PC-3 (cell line): ENCODE results near the gene TNNC1. TPM values are rescaled to one million over a fixed set of nuclear protein-coding genes. Genes with fewer than 3 reads are reported as not detected.

ENCODE experiments used
- ATAC-seq: fragments of 200-7000 bp; cut with Tn5 transposase; 2 replicates; pipeline ENCODE4 v1.9.1; 2020; ENCODE audit warnings: mild to moderate bottlenecking, moderate library complexity
- BruUV-seq: library from RNA; stranded (reverse); fragments of 400-500 nt; replicated peaks from 2 replicates; lab custom pipeline; 2021; lab: Mats Ljungman, UMichigan
- CTCF ChIA-PET: fragments of 300-600 bp; sonication (Branson Sonifier 250); formaldehyde crosslinking; loops from one replicate; lab custom pipeline; 2022; ENCODE audit warnings: antibody characterized with exemption; lab: Charles Lee
- POLR2A ChIA-PET: fragments of 300-600 bp; sonication (Branson Sonifier 250); formaldehyde crosslinking; loops from one replicate; lab custom pipeline; 2022; ENCODE audit warnings: antibody characterized with exemption; ENCODE audit not compliant: unreplicated experiment; lab: Charles Lee
- DNase-seq: peaks from one replicate; pipeline ENCODE4 v3.0.0-alpha.2; 2015
- H2AFZ ChIP-seq: fragments of 300-600 bp; sonication (generic); 2 replicates; pipeline ENCODE4 v1.6.0; 2016; ENCODE audit warnings: antibody characterized with exemption, low read length
- H3F3A ChIP-seq: fragments of 300-600 bp; sonication (generic); one replicate; pipeline ENCODE4 v1.6.0; 2017; ENCODE audit warnings: antibody characterized with exemption, low read length, control low read depth, mild to moderate bottlenecking; ENCODE audit not compliant: unreplicated experiment
- H3K27ac ChIP-seq: fragments of 300-600 bp; sonication (generic); 2 replicates; pipeline ENCODE4 v1.5.1; 2016; ENCODE audit warnings: mild to moderate bottlenecking, low read length
- H3K27me3 ChIP-seq: fragments of 300-600 bp; sonication (generic); 2 replicates; pipeline ENCODE4 v1.6.1; 2016; ENCODE audit warnings: low read length, mixed read lengths
- H3K36me3 ChIP-seq: fragments of 300-600 bp; sonication (generic); 2 replicates; pipeline ENCODE4 v1.6.1; 2016; ENCODE audit warnings: low read depth, mixed run types, low read length, mixed read lengths
- H3K4me1 ChIP-seq: fragments of 300-600 bp; sonication (generic); 2 replicates; pipeline ENCODE4 v1.5.1; 2016; ENCODE audit warnings: low read length; ENCODE audit not compliant: insufficient read depth
- H3K4me2 ChIP-seq: fragments of 300-600 bp; sonication (generic); 2 replicates; pipeline ENCODE4 v1.6.0; 2016; ENCODE audit warnings: low read length
- H3K4me3 ChIP-seq: fragments of 300-600 bp; sonication (generic); 2 replicates; pipeline ENCODE4 v1.5.1; 2016; ENCODE audit warnings: mild to moderate bottlenecking, low read length, mixed read lengths
- H3K79me2 ChIP-seq: fragments of 300-600 bp; sonication (generic); 2 replicates; pipeline ENCODE4 v1.6.1; 2017; ENCODE audit warnings: low read length, mixed read lengths
- H3K9ac ChIP-seq: fragments of 300-600 bp; sonication (generic); 2 replicates; pipeline ENCODE4 v1.6.0; 2016; ENCODE audit warnings: mild to moderate bottlenecking, low read length
- H3K9me2 ChIP-seq: fragments of 300-600 bp; sonication (generic); replicated peaks from 2 replicates; pipeline ENCODE4 v1.6.1; 2016; ENCODE audit warnings: mixed run types, low read length, mixed read lengths
- H3K9me3 ChIP-seq: fragments of 300-600 bp; sonication (generic); 2 replicates; pipeline ENCODE4 v1.6.1; 2016; ENCODE audit warnings: low read length, mixed read lengths
- H4K20me1 ChIP-seq: fragments of 300-600 bp; sonication (generic); 2 replicates; pipeline ENCODE4 v1.6.1; 2016; ENCODE audit warnings: low read length, mixed read lengths
- EZH2 ChIP-seq: fragments of 300-600 bp; sonication (generic); IDR thresholded peaks from one replicate; pipeline ENCODE4 v1.6.1; 2017; ENCODE audit warnings: antibody characterized with exemption, mild to moderate bottlenecking, low read length; ENCODE audit not compliant: unreplicated experiment
- EZH2phosphoT487 ChIP-seq: fragments of 300-600 bp; sonication (generic); IDR thresholded peaks from 2 replicates; pipeline ENCODE4 v1.6.1; 2018; ENCODE audit warnings: mild to moderate bottlenecking, antibody characterized with exemption, low read length, borderline replicate concordance
- intact Hi-C: fragments of 100-400 bp; cut with micrococcal nuclease; formaldehyde crosslinking; loops from 2 replicates; pipeline ENCODE4 v1.9.0; 2023
- total RNA-seq: library from RNA; depleted of rRNA; stranded (reverse); fragments of >200 nt; gene quantifications from 2 replicates; pipeline ENCODE4 v1.2.3, GENCODE V29; 2014
- TF ChIP-seq, protein P1 (sequence below): fragments of 300-600 bp; sonication (generic); conservative IDR thresholded peaks from 2 replicates; pipeline ENCODE4 v1.5.1; 2017; ENCODE audit warnings: antibody characterized with exemption, low read depth, mild to moderate bottlenecking, low read length

Gene TNNC1
- total RNA-seq, 1 experiment from 2014 or later: 4.9 TPM

GRCh38 chr3:52490939-52491526 is 37.2 kb upstream of the TNNC1 start:
- Histone ChIP-seq H3F3A (no peaks in the 10 kb centered on the region), H3K27me3 (no peaks in the 10 kb centered on the region), H3K4me1 (no peaks in the 10 kb centered on the region), H3K9ac (no peak overlapping the region), H3K27ac (no peak overlapping the region), H3K9me2 (no peaks in the 10 kb centered on the region), H3K79me2 (no peaks in the 10 kb centered on the region), H3K9me3 (no peaks in the 10 kb centered on the region), H2AFZ (no peak overlapping the region), H3K36me3 (peaks cover 19% of the 10 kb centered on the region), H3K4me2 (no peak overlapping the region), H3K4me3 (no peak overlapping the region), H4K20me1 (no peaks in the 10 kb centered on the region)
- ATAC-seq (no peak; the same call in 1 of the 2 replicates), DNase-seq (no peak)
- intact Hi-C loops: no loop called here
- BruUV-seq: no TSS peak
- TF ChIP-seq EZH2: no peak
- TF ChIP-seq EZH2phosphoT487: no peak
- TF ChIP-seq, protein P1, sequence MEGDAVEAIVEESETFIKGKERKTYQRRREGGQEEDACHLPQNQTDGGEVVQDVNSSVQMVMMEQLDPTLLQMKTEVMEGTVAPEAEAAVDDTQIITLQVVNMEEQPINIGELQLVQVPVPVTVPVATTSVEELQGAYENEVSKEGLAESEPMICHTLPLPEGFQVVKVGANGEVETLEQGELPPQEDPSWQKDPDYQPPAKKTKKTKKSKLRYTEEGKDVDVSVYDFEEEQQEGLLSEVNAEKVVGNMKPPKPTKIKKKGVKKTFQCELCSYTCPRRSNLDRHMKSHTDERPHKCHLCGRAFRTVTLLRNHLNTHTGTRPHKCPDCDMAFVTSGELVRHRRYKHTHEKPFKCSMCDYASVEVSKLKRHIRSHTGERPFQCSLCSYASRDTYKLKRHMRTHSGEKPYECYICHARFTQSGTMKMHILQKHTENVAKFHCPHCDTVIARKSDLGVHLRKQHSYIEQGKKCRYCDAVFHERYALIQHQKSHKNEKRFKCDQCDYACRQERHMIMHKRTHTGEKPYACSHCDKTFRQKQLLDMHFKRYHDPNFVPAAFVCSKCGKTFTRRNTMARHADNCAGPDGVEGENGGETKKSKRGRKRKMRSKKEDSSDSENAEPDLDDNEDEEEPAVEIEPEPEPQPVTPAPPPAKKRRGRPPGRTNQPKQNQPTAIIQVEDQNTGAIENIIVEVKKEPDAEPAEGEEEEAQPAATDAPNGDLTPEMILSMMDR: no peak
- ChIA-PET CTCF (no interaction called here), POLR2A (no interaction called here)

- Histone ChIP-seq H3K9me3 (no peaks in the 10 kb centered on the region), H3K4me1 (no peaks in the 10 kb centered on the region), H3K9me2 (no peaks in the 10 kb centered on the region), H3K4me3 (no peak overlapping the region), H4K20me1 (no peaks in the 10 kb centered on the region), H3K36me3 (peaks cover 19% of the 10 kb centered on the region), H3F3A (no peaks in the 10 kb centered on the region), H3K27ac (no peak overlapping the region), H3K4me2 (no peak overlapping the region), H3K27me3 (no peaks in the 10 kb centered on the region), H3K9ac (no peak overlapping the region), H2AFZ (no peak overlapping the region), H3K79me2 (no peaks in the 10 kb centered on the region)
- ChIA-PET CTCF (no interaction called here), POLR2A (no interaction called here)
- BruUV-seq: no TSS peak
- TF ChIP-seq, protein P1: no peak
- TF ChIP-seq EZH2phosphoT487 (no peak), EZH2 (no peak)
- ATAC-seq: no peak
- intact Hi-C loops: no loop called here
- no peak for DNase-seq
These were observed 36.4 kb upstream of the TNNC1 start for GRCh38 chr3:52490035-52490938.

DNA sequence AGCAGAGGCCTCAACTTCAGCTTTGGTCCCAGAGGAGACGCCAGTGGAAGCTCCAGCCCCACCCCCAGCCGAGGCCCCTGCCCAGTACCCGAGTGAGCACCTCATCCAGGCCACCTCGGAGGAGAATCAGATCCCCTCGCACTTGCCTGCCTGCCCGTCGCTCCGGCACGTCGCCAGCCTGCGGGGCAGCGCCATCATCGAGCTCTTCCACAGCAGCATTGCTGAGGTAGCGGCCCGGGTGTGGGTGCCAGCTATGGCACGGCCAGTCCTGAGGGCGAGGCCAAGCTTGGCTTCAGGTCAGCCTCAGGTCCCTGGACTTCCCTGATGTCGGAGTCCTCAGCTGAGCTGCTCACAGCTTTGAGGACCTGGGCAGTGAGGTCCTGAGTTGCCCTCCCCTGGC is 35.6 kb upstream of the TNNC1 start:
- Histone ChIP-seq H3K9me2 (no peaks in the 10 kb centered on the region), H3K27me3 (no peaks in the 10 kb centered on the region), H4K20me1 (no peaks in the 10 kb centered on the region), H3K36me3 (peaks cover 19% of the 10 kb centered on the region), H3K27ac (no peak overlapping the region), H3K4me2 (no peak overlapping the region), H3K4me1 (no peaks in the 10 kb centered on the region), H3K9me3 (no peaks in the 10 kb centered on the region), H3K79me2 (no peaks in the 10 kb centered on the region), H2AFZ (no peak overlapping the region), H3F3A (no peaks in the 10 kb centered on the region), H3K4me3 (no peak overlapping the region), H3K9ac (no peak overlapping the region)
- ChIA-PET POLR2A (no interaction called here), CTCF (no interaction called here)
- intact Hi-C loops: no loop called here
- no TSS peak for BruUV-seq
- TF ChIP-seq, protein P1: no peak
- no peak for TF ChIP-seq EZH2phosphoT487
- TF ChIP-seq EZH2: no peak
- DNase-seq (no peak), ATAC-seq (no peak)
